Gastroesophageal sphincter (tissue), 4 donors: ENCODE data around the gene SH3BP2. TPM values are rescaled to one million over a fixed set of nuclear protein-coding genes. Genes with fewer than 3 reads are reported as not detected.

Experiments used
- ATAC-seq: fragments of 150-250 bp; one replicate; pipeline ENCODE4 v1.9.1; 2016; ENCODE audit warnings: mild to moderate bottlenecking, moderate library complexity
- H3K27ac ChIP-seq, 4 donors: fragments of 200-600 bp; sonication (generic) in 3 of 4; 1 replicate in 3 of 4; 2 replicates in 1 of 4; pipeline ENCODE4 v1.5.1; 2016 to 2019
- H3K27me3 ChIP-seq: fragments of 200-600 bp; sonication (generic); one replicate; pipeline ENCODE4 v1.5.1; 2019
- H3K36me3 ChIP-seq, 2 donors: fragments of 200-600 bp; sonication (generic); one replicate each; pipeline ENCODE4 v1.5.1; 2019; ENCODE audit warnings: control low read depth in 1 of 2
- H3K4me1 ChIP-seq, 3 donors: fragments of 200-600 bp; sonication (generic); 1 replicate in 2 of 3; 2 replicates in 1 of 3; pipeline ENCODE4 v1.5.1; 2016 to 2019; ENCODE audit warnings: control low read depth in 2 of 3
- H3K4me3 ChIP-seq, 2 donors: fragments of 200-600 bp; sonication (generic); one replicate each; pipeline ENCODE4 v1.5.1; 2019; ENCODE audit warnings: mild to moderate bottlenecking in 1 of 2, moderate library complexity in 1 of 2
- H3K9me3 ChIP-seq, 3 donors: fragments of 200-600 bp; sonication (generic); one replicate each; pipeline ENCODE4 v1.5.1; 2017 to 2019; ENCODE audit warnings: control low read depth in 2 of 3
- EP300 ChIP-seq: sonication (generic); formaldehyde crosslinking; IDR thresholded peaks from one replicate; pipeline ENCODE4 v1.6.1; 2017; ENCODE audit warnings: antibody characterized with exemption, mild to moderate bottlenecking
- POLR2A ChIP-seq, 2 donors: fragments of 450-650 bp; IDR thresholded peaks; one replicate each; pipeline ENCODE4 v1.6.1; 2017; ENCODE audit warnings: antibody characterized with exemption in 2 of 2, mild to moderate bottlenecking in 2 of 2, moderate library complexity in 1 of 2
- POLR2AphosphoS5 ChIP-seq: sonication (generic); formaldehyde crosslinking; IDR thresholded peaks from one replicate; pipeline ENCODE4 v1.6.1; 2017; ENCODE audit warnings: antibody characterized with exemption
- WGBS, 2 donors: methylation state at CpG; one replicate each; pipeline ENCODE4 v1.1.5; 2018; ENCODE audit warnings: low coverage in 1 of 2; 5-methylcytosine and 5-hydroxymethylcytosine counted together
- total RNA-seq, 4 donors: library from RNA; depleted of rRNA; stranded (reverse); fragments of >200 nt; gene quantifications; one replicate each; pipeline ENCODE4 v1.1.0, GENCODE V29; 2016
- TF ChIP-seq, protein P1 (sequence below), 4 experiments: fragments of 200-600 bp in 2 of 4; fragments of 450-650 bp in 2 of 4; sonication (generic) in 1 of 4; IDR thresholded peaks; one replicate each; pipeline ENCODE4 v1.5.1; 2017 to 2019; ENCODE audit warnings: antibody characterized with exemption in 4 of 4, mild to moderate bottlenecking in 2 of 4, moderate library complexity in 2 of 4

SH3BP2 gene
- total RNA-seq, 4 donors from 2014 or later, result 26.8 to 36.4 (median 29.3) TPM

DNA sequence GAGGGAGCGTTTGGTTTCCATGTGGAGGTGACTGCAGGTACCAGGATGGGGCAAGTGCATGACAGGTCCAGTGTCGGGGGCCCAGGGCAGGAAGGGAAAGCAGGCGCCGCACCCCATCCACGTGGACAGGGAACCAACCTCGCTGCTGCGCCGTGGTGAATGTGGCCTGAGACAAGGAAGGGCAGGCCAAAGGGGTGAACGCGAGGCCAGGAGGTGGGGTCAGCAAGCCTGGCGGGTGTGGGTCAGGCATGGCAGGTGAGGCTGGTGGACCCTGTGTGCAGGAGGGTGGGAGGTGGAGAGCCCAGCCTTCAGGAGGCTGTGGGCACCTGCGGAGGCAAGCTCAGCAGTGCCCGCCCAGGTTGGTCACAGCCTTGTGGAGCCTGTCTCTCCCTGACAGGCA is 14.7 kb downstream of the SH3BP2 start:
- TF ChIP-seq POLR2AphosphoS5, result no peak
- TF ChIP-seq POLR2A (IDR thresholded peaks at IDR 0.05), result no peak
- TF ChIP-seq EP300, result no peak
- TF ChIP-seq, protein P1, sequence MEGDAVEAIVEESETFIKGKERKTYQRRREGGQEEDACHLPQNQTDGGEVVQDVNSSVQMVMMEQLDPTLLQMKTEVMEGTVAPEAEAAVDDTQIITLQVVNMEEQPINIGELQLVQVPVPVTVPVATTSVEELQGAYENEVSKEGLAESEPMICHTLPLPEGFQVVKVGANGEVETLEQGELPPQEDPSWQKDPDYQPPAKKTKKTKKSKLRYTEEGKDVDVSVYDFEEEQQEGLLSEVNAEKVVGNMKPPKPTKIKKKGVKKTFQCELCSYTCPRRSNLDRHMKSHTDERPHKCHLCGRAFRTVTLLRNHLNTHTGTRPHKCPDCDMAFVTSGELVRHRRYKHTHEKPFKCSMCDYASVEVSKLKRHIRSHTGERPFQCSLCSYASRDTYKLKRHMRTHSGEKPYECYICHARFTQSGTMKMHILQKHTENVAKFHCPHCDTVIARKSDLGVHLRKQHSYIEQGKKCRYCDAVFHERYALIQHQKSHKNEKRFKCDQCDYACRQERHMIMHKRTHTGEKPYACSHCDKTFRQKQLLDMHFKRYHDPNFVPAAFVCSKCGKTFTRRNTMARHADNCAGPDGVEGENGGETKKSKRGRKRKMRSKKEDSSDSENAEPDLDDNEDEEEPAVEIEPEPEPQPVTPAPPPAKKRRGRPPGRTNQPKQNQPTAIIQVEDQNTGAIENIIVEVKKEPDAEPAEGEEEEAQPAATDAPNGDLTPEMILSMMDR (IDR thresholded peaks at IDR 0.05), result no peak
- no peak for ATAC-seq
- Histone ChIP-seq H3K27ac (peak overlapping the region in 2 of 4 donors; percentile 42 to 74), H3K36me3 (no peaks in the 10 kb centered on the region), H3K9me3 (no peaks in the 10 kb centered on the region), H3K4me1 (peaks cover 0 to 97% (median 69%) of the 10 kb centered on the region in 3 donors), H3K4me3 (no peak overlapping the region), H3K27me3 (no peaks in the 10 kb centered on the region)
- WGBS, 2 donors, result 90 to 100% methylated on average over 1 to 2 of the region's 13 CpGs

DNA sequence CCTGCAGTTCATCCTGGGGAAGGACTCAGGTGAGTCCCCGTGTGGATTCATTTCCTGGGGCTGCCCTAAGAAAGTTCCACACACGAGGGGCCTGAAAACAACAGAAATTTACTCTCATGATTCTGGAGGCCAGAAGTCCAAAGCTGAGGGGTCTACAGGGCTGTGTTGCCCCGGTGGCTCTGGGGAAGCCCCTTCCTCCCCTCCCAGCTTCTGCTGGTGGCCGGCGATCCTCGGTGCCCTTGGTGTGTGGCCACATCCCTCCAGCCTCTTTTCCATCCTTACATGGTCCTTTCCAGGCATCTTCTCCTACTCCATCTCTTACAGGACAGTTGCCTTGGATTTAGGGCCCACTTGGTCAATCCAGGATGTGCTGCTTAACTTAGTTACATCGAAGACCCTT is 15.1 kb downstream of the SH3BP2 start:
- peaks cover 0 to 97% (median 65%) of the 10 kb centered on the region in 3 donors for H3K4me1 ChIP-seq
- H3K27ac ChIP-seq, result no peak overlapping the region
- H3K9me3 ChIP-seq, result no peaks in the 10 kb centered on the region
- ATAC-seq, result no peak
- 94 to 96% methylated on average over 5 of the region's 7 CpGs for WGBS, 2 donors
- no peaks in the 10 kb centered on the region for H3K36me3 ChIP-seq
- no peaks in the 10 kb centered on the region for H3K27me3 ChIP-seq
- TF ChIP-seq POLR2AphosphoS5 (no peak), EP300 (no peak), POLR2A (IDR thresholded peaks at IDR 0.05) (no peak)
- TF ChIP-seq, protein P1 (IDR thresholded peaks at IDR 0.05), result no peak
- no peak overlapping the region for H3K4me3 ChIP-seq

DNA sequence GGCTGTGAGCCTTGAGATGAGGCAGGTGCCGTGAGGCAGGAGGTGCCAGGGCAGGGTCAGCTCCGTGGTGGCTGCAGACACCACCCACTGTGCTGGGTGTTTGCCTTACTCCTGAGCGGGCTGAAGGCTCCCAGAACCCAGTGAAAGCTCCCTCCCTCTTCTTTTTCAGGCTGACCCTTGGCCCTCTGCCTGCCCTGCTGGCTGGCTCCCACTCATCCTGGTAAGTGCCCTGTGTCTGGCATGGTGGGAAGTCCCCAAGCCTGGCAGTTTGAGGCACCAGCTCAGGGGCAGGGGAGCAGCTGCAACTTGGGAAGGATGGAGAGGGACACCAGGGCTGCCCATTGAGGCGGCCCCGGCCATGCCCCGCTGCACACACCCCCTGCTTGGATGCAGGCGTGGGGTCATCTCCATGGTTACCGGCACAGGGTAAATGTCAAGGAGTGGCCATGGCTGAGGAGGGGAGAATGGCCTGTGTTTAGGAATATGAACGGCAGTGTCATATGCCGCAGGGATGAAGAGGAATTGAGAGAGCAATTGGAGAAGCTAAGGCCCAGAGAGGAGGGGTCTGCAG is 16.8 kb downstream of the SH3BP2 start:
- H3K4me3 ChIP-seq, result no peak overlapping the region
- H3K4me1 ChIP-seq, result peaks cover 0 to 89% (median 55%) of the 10 kb centered on the region in 3 donors
- WGBS, 2 donors, result 80% methylated on average over 1 of the region's 10 CpGs; no CpG with 5 or more reads in 1 of the 2 donors
- TF ChIP-seq, protein P1 (IDR thresholded peaks at IDR 0.05), result no peak
- peaks cover 0 to under 1% of the 10 kb centered on the region in 2 donors for H3K36me3 ChIP-seq
- no peaks in the 10 kb centered on the region for H3K27me3 ChIP-seq
- peak overlapping the region in 2 of 4 donors; percentile 42 to 71 for H3K27ac ChIP-seq
- ATAC-seq, result no peak
- H3K9me3 ChIP-seq, result no peaks in the 10 kb centered on the region

DNA sequence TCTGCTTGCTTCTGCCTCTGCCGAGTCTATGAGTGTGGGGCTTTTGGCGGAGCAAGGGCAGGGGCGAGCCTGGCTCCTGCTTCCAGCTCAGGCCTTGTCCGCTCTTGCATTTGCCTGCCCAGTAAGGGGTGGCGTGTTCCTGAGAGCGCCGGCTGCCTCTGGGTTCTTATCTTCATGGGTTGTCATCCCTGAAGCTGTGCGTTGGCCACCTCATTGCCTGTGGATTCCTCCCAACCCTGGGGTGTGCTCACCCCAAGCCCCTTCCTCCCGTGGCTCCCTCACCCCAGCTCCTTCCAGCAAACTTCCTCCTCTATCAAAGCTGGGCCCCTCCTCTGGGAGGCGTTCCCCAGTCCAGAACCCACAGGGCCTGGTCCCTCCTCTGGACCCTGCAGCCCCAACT is 17.5 kb downstream of the SH3BP2 start:
- H3K27ac ChIP-seq, result peak overlapping the region in 3 of 4 donors; percentile 71 to 77 (median 73)
- WGBS, 2 donors, result 92% methylated on average over 5 of the region's 10 CpGs; no CpG with 5 or more reads in 1 of the 2 donors

More for the DNA sequence above, 17.5 kb downstream of the SH3BP2 start:
- Histone ChIP-seq H3K4me3 (no peak overlapping the region), H3K4me1 (peaks cover 0 to 82% (median 50%) of the 10 kb centered on the region in 3 donors), H3K27me3 (no peaks in the 10 kb centered on the region), H3K36me3 (peaks cover 0 to 7% of the 10 kb centered on the region in 2 donors), H3K9me3 (no peaks in the 10 kb centered on the region)
- ATAC-seq, result no peak
- TF ChIP-seq EP300 (no peak), POLR2AphosphoS5 (no peak), POLR2A (IDR thresholded peaks at IDR 0.05) (no peak)
- TF ChIP-seq, protein P1 (IDR thresholded peaks at IDR 0.05), result no peak
